Measurements from ENCODE around the gene THRB. TPM values are rescaled to one million over a fixed set of nuclear protein-coding genes. Genes with fewer than 3 reads are reported as not detected.

The THRB gene
- total RNA-seq, 6 donors from 2014 or later = 5.5 to 15.2 (median 12.0) TPM

DNA sequence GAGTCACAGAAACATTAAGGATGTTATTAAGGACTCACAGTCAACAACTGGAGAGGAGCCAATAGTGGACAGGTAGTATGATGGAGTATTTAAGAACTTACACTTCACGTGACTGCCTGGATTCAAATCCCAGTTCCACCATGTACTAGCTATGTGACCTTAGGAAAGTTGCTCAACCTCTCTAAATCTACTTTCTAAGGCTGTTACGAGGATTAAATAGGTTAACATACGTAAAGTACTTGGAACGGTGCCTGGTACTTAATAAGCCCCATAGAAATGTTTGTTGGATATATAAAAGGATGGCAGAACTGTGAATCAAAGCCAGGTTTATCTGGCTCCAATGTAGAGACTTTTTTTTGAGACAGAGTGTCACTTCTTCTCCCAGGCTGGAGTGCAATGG is 24.4 kb downstream of the THRB start:
- H3K27me3 ChIP-seq = no peaks in the 10 kb centered on the region

DNA sequence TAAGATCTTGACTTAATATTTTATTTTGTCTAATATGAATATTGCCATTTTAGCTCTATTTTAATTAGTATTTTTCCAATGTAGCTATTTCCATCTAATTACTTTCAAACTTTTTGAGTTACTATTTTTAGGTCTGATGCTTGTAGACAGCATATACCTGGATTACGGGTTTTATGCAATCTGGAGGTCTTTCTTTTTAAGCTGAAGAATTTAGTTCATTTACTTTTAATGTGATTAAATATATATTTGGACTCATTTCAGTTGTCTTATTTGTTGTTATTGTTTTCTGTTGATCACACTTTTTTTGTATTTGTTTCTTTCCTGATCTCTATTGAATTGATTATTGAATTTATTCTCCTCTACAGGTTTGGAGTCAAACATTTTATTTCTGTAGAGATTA is 30.3 kb downstream of the THRB start:
- no peaks in the 10 kb centered on the region for H3K9me3 ChIP-seq
- DNase-seq (no peak), ATAC-seq (ENCODE audit: low FRiP score in 2 of 2) (no peak)
- no peaks in the 10 kb centered on the region for H3K4me1 ChIP-seq
- no peak overlapping the region for H3K27ac ChIP-seq
- H3K27me3 ChIP-seq = no peaks in the 10 kb centered on the region
- no peaks in the 10 kb centered on the region for H3K36me3 ChIP-seq
- WGBS, 2 donors = 93 to 100% methylated on average over 1 of the region's 1 CpG
- no peak overlapping the region for H3K4me3 ChIP-seq
- TF ChIP-seq POLR2AphosphoS5 (IDR thresholded peaks at IDR 0.05) = no peak
- TF ChIP-seq EP300 (IDR thresholded peaks at IDR 0.05) = no peak
- TF ChIP-seq, protein P1, sequence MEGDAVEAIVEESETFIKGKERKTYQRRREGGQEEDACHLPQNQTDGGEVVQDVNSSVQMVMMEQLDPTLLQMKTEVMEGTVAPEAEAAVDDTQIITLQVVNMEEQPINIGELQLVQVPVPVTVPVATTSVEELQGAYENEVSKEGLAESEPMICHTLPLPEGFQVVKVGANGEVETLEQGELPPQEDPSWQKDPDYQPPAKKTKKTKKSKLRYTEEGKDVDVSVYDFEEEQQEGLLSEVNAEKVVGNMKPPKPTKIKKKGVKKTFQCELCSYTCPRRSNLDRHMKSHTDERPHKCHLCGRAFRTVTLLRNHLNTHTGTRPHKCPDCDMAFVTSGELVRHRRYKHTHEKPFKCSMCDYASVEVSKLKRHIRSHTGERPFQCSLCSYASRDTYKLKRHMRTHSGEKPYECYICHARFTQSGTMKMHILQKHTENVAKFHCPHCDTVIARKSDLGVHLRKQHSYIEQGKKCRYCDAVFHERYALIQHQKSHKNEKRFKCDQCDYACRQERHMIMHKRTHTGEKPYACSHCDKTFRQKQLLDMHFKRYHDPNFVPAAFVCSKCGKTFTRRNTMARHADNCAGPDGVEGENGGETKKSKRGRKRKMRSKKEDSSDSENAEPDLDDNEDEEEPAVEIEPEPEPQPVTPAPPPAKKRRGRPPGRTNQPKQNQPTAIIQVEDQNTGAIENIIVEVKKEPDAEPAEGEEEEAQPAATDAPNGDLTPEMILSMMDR (IDR thresholded peaks at IDR 0.05) = no peak
- no peak for TF ChIP-seq POLR2A (IDR thresholded peaks at IDR 0.05)

More for the DNA sequence above, 24.4 kb downstream of the THRB start:
- 75 to 91% methylated on average over 4 of the region's 4 CpGs for WGBS, 2 donors
- TF ChIP-seq EP300 (IDR thresholded peaks at IDR 0.05) (no peak), POLR2A (IDR thresholded peaks at IDR 0.05) (no peak), POLR2AphosphoS5 (IDR thresholded peaks at IDR 0.05) (no peak)
- TF ChIP-seq, protein P1 (IDR thresholded peaks at IDR 0.05) = no peak
- H3K4me3 ChIP-seq = no peak overlapping the region
- H3K27ac ChIP-seq = no peak overlapping the region
- H3K36me3 ChIP-seq = no peaks in the 10 kb centered on the region
- ATAC-seq (ENCODE audit: low FRiP score in 2 of 2) (no peak), DNase-seq (no peak)
- H3K4me1 ChIP-seq = no peaks in the 10 kb centered on the region
- no peaks in the 10 kb centered on the region for H3K9me3 ChIP-seq

DNA sequence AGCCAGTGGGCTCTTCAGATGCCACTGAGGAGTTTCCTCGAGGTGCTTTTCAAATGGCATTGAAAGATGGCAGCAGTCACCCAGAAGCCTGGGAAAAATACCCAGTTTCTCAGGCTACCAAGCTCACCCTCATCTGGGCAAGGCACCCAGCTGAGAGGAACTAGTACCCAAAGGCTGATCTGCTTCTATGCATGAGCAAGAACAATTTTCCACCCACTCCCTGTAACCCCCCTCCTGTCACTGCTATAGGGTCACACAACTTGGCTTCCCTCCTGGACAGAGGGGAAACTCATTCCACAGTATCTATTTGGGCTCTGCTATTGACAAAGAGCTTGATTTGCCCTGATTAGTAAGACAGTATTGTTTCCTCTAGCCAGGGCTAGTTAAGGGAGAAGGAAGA is 31.9 kb downstream of the THRB start:
- WGBS, 2 donors = 52 to 90% methylated on average over 1 of the region's 1 CpG
- Histone ChIP-seq H3K4me1 (no peaks in the 10 kb centered on the region), H3K4me3 (no peak overlapping the region), H3K27me3 (no peaks in the 10 kb centered on the region), H3K27ac (no peak overlapping the region), H3K36me3 (no peaks in the 10 kb centered on the region), H3K9me3 (no peaks in the 10 kb centered on the region)
- ATAC-seq (ENCODE audit: low FRiP score in 2 of 2) = no peak
- TF ChIP-seq POLR2AphosphoS5 (IDR thresholded peaks at IDR 0.05) (no peak), POLR2A (IDR thresholded peaks at IDR 0.05) (no peak), EP300 (IDR thresholded peaks at IDR 0.05) (no peak)
- TF ChIP-seq, protein P1 (IDR thresholded peaks at IDR 0.05) = no peak
- no peak for DNase-seq

DNA sequence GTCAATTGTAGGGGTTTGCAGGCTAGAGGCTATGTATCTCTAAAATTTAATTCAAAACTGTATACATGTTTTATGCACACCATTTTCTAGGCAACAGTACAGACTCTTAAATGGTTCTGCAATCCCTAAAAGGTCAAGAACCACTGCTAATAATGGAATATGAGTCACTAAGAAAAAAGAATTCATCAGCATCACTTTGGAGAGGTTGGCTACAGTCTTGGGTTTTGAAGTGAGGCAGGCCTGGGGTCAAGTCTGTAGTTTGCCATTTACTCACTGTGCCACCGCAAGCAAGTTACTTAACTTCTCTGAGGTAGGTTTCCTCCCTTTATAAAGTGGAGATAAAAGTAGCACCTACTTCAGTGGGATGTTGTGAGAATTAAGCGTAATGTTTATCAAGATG is 33.7 kb downstream of the THRB start:
- Histone ChIP-seq H3K27ac (no peak overlapping the region), H3K4me3 (no peak overlapping the region), H3K36me3 (no peaks in the 10 kb centered on the region), H3K9me3 (no peaks in the 10 kb centered on the region), H3K4me1 (no peaks in the 10 kb centered on the region), H3K27me3 (no peaks in the 10 kb centered on the region)
- DNase-seq = no peak
- ATAC-seq (ENCODE audit: low FRiP score in 2 of 2) = no peak
- no peak for TF ChIP-seq POLR2A (IDR thresholded peaks at IDR 0.05)
- TF ChIP-seq, protein P1 (IDR thresholded peaks at IDR 0.05) = no peak
- no peak for TF ChIP-seq POLR2AphosphoS5 (IDR thresholded peaks at IDR 0.05)
- TF ChIP-seq EP300 (IDR thresholded peaks at IDR 0.05) = no peak
- 81 to 88% methylated on average over 2 of the region's 2 CpGs for WGBS, 2 donors

DNA sequence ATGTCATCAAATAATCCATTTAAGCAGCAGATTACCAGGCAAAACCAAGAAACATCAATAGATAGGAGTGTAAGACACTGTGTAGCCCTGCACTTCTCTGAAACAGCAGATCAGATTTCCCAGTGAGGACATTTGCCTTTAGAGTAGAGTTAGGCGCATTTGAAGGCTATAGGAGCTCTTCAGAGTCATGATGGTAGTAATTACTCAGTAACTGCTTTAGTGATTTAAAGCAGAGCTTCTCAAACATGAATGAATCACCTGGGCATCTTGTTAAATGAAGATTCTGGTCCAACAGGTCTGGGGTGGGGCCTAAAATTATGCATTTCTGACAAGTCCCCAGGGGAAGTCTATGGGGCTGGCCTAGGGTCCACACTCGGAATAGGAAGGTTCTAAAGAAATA is 36.9 kb downstream of the THRB start:
- WGBS, 2 donors = 76 to 78% methylated on average over 2 of the region's 2 CpGs
- Histone ChIP-seq H3K9me3 (no peaks in the 10 kb centered on the region), H3K27ac (no peak overlapping the region), H3K36me3 (no peaks in the 10 kb centered on the region), H3K4me3 (no peak overlapping the region), H3K4me1 (no peaks in the 10 kb centered on the region), H3K27me3 (no peaks in the 10 kb centered on the region)
- DNase-seq = no peak
- TF ChIP-seq POLR2A (IDR thresholded peaks at IDR 0.05) (no peak), POLR2AphosphoS5 (IDR thresholded peaks at IDR 0.05) (no peak), EP300 (IDR thresholded peaks at IDR 0.05) (no peak)
- TF ChIP-seq, protein P1 (IDR thresholded peaks at IDR 0.05) = no peak
- ATAC-seq (ENCODE audit: low FRiP score in 2 of 2) = no peak

Data from upper lobe of left lung (tissue), 6 donors.